ENCODE results near the gene SFT2D3. TPM values are rescaled to one million over a fixed set of nuclear protein-coding genes. Genes with fewer than 3 reads are reported as not detected.

Gene SFT2D3
- total RNA-seq, 5 donors from 2014 or later (not counting 1 experiment from before 2014, with no cell fraction given) = 6.1 to 13.9 (median 12.4) TPM

DNA sequence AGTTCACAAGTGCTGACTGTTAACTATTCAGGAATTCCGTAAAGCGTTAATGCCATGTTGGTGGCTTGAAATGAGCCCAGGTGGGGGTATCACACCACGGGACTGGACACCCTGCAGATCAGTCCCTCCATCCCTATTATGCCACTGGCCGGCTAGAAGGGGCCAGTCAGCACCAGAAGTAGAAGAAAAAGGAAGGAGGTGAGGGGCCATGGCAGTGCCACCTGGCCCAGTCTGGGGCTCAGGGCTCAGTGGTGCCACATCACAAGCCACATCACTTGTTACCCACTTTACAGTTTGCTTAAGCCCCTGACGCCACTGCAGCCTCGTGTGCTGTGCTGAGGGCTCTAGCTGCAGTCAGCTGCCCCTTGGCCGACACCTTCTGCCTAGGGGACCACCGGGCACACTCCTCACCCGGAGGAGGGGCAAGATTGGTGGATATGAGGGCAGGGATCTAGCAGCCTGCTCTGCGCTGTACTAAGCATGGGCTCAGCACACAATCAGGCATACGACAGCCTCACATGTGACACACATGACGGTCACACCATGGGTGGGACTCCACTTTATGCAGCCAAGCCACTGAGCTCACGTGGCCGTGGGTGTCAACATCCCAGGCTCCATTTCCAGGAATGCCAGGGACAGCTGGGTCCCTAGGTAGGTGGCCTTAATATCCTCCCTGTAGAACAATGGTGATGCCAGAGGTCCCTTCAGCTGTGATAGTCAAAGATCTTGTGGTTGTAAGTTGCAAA, 29.6 kb upstream of the SFT2D3 start:
- Histone ChIP-seq H3K27me3 (replicated peaks in 1 of 2; ENCODE audit: control insufficient read depth in 2 of 2, extremely low read depth in 1 of 2, insufficient read depth in 2 of 2, low read length in 1 of 2) (peaks cover 0 to 59% of the 10 kb centered on the region in 2 experiments), H3K4me3 (ENCODE audit: control insufficient read depth in 1 of 2, extremely low read depth in 1 of 2, low read length in 1 of 2) (no peak overlapping the region), H3K36me3 (ENCODE audit: control insufficient read depth in 2 of 2, extremely low read depth in 1 of 2, insufficient read depth in 1 of 2, low read length in 1 of 2) (no peaks in the 10 kb centered on the region), H3K4me1 (ENCODE audit: control insufficient read depth in 1 of 2, extremely low read depth in 1 of 2, insufficient read depth in 2 of 2, low read length in 2 of 2) (peaks cover 0 to 14% of the 10 kb centered on the region in 2 experiments), H3K9me3 (no peaks in the 10 kb centered on the region), H3K27ac (ENCODE audit: low read length) (no peak overlapping the region)
- WGBS (ENCODE audit: insufficient coverage) = 70% methylated on average over 9 of the region's 14 CpGs
- no peak overlapping the region for H3K4me3 Mint-ChIP-seq
- H3K36me3 Mint-ChIP-seq = no peaks in the 10 kb centered on the region
- no peaks in the 10 kb centered on the region for H3K9me3 Mint-ChIP-seq
- DNase-seq (no peak), ATAC-seq (replicated peaks in 1 of 4) (no peak)
- ChIA-PET POLR2A (no interaction called here), CTCF (no interaction called here)
- peaks cover 7 to 14% (median 8%) of the 10 kb centered on the region in 3 donors for H3K4me1 Mint-ChIP-seq
- H3K27me3 Mint-ChIP-seq = peaks cover 34 to 58% of the 10 kb centered on the region in 2 donors
- H3K27ac Mint-ChIP-seq = no peak overlapping the region

DNA sequence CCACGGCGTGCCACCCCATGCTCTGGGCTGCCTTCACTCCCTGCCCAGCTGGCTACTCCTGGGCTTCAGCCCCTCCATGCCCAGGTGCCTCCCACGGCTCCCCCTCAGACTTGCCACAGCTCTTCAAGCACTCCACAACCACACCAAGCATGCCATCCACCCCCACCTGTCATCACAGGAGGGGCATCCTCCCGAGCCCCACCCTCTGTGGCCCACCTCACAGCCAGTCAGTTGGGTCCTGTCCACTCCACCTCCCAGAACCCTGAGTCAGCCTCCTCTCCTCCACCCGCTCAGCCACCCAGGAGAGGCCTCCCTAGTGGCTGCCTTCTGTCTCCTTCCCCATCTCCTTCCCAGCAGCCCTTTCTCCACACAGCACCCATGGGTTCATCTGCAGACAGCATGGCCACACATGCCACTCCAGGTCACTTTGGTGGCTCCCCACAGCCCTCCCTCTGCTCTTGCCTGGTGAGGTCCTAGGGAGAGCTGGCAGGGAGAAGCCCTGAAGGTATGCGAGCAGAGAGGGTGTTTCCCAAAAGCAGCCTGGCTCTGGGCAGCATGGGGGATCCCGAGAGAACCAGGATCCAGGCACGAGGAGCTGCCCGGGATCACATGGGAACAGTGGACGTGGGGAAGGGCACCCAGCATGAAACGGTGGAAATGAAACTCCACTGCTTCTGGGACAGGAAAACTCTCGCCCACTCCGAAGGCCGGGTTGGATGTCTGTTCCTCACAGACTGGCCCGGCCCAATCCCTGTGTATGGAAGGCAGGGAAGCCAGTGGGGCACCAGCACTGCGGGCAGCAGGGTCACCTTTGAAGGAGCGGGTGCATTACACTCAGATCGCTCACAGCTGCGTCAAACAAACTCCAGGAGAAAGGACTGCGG, 28.7 kb upstream of the SFT2D3 start:
- Mint-ChIP-seq H3K4me1 (peaks cover 7 to 14% (median 8%) of the 10 kb centered on the region in 3 donors), H3K27me3 (peaks cover 33 to 59% of the 10 kb centered on the region in 2 donors), H3K9me3 (no peaks in the 10 kb centered on the region), H3K4me3 (no peak overlapping the region), H3K36me3 (no peaks in the 10 kb centered on the region), H3K27ac (no peak overlapping the region)
- no peaks in the 10 kb centered on the region for H3K36me3 ChIP-seq (ENCODE audit: control insufficient read depth in 2 of 2, extremely low read depth in 1 of 2, insufficient read depth in 1 of 2, low read length in 1 of 2)
- H3K9me3 ChIP-seq = no peaks in the 10 kb centered on the region
- ChIA-PET CTCF (no interaction called here), POLR2A (no interaction called here)
- ATAC-seq (replicated peaks in 1 of 4) (no peak), DNase-seq (no peak)
- 81% methylated on average over 18 of the region's 20 CpGs for WGBS (ENCODE audit: insufficient coverage)
- H3K4me3 ChIP-seq (ENCODE audit: control insufficient read depth in 1 of 2, extremely low read depth in 1 of 2, low read length in 1 of 2) = no peak overlapping the region
- H3K27me3 ChIP-seq (replicated peaks in 1 of 2; ENCODE audit: control insufficient read depth in 2 of 2, extremely low read depth in 1 of 2, insufficient read depth in 2 of 2, low read length in 1 of 2) = peaks cover 0 to 62% of the 10 kb centered on the region in 2 experiments
- H3K4me1 ChIP-seq (ENCODE audit: control insufficient read depth in 1 of 2, extremely low read depth in 1 of 2, insufficient read depth in 2 of 2, low read length in 2 of 2) = peaks cover 0 to 14% of the 10 kb centered on the region in 2 experiments
- no peak overlapping the region for H3K27ac ChIP-seq (ENCODE audit: low read length)

DNA sequence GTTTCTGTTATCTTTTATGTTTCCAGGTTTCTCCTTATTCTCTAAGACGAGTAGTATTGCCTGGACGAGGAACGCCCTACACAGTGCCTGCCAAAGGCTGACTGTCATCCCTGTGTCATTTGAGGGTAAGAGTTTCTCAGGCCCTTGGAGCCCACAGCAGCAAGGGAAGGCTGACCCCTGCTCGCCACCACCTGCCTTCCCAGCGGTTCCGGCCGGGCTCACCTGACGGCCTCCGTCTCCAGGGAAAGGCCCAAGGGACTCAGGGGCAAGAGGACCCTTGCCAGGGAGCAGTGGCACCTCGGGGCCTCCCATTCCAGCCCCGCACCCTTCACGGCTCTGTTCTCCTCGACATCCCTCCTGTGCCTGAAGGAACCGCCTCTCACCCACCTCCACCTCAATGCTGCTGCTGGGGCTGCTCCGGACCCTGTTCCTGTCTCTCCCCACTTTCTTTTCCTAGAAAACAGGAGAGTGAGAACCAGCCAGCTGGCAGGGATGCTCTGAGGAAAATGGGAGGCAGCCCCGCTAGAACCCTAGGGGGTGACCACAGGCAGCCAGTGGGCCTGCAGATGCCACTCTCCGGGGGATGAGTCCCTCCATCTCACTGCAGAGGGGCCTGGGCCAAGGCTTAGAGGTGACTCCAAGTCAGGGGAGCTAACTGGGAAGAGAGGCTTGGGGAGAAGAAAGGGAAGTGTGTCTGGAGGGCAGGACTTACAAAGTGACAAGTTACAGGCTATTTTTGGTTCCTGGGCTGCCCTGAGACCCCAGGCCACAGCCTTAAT, 27.8 kb upstream of the SFT2D3 start:
- Histone ChIP-seq H3K4me3 (ENCODE audit: control insufficient read depth in 1 of 2, extremely low read depth in 1 of 2, low read length in 1 of 2) (no peak overlapping the region), H3K27me3 (replicated peaks in 1 of 2; ENCODE audit: control insufficient read depth in 2 of 2, extremely low read depth in 1 of 2, insufficient read depth in 2 of 2, low read length in 1 of 2) (peaks cover 0 to 61% of the 10 kb centered on the region in 2 experiments), H3K9me3 (no peaks in the 10 kb centered on the region), H3K27ac (ENCODE audit: low read length) (no peak overlapping the region), H3K36me3 (ENCODE audit: control insufficient read depth in 2 of 2, extremely low read depth in 1 of 2, insufficient read depth in 1 of 2, low read length in 1 of 2) (no peaks in the 10 kb centered on the region), H3K4me1 (ENCODE audit: control insufficient read depth in 1 of 2, extremely low read depth in 1 of 2, insufficient read depth in 2 of 2, low read length in 2 of 2) (peaks cover 0 to 14% of the 10 kb centered on the region in 2 experiments)
- ATAC-seq (replicated peaks in 1 of 4) (no peak), DNase-seq (no peak)
- Mint-ChIP-seq H3K9me3 (no peaks in the 10 kb centered on the region), H3K4me1 (peaks cover 7 to 14% (median 8%) of the 10 kb centered on the region in 3 donors), H3K27me3 (peaks cover 34 to 62% of the 10 kb centered on the region in 2 donors), H3K36me3 (no peaks in the 10 kb centered on the region), H3K27ac (no peak overlapping the region), H3K4me3 (peak overlapping the region in 2 of 3 donors; percentile 45 to 84)
- WGBS (ENCODE audit: insufficient coverage) = 90% methylated on average over 15 of the region's 17 CpGs
- POLR2A ChIA-PET = no interaction called here
- CTCF ChIA-PET = no interaction called here

DNA sequence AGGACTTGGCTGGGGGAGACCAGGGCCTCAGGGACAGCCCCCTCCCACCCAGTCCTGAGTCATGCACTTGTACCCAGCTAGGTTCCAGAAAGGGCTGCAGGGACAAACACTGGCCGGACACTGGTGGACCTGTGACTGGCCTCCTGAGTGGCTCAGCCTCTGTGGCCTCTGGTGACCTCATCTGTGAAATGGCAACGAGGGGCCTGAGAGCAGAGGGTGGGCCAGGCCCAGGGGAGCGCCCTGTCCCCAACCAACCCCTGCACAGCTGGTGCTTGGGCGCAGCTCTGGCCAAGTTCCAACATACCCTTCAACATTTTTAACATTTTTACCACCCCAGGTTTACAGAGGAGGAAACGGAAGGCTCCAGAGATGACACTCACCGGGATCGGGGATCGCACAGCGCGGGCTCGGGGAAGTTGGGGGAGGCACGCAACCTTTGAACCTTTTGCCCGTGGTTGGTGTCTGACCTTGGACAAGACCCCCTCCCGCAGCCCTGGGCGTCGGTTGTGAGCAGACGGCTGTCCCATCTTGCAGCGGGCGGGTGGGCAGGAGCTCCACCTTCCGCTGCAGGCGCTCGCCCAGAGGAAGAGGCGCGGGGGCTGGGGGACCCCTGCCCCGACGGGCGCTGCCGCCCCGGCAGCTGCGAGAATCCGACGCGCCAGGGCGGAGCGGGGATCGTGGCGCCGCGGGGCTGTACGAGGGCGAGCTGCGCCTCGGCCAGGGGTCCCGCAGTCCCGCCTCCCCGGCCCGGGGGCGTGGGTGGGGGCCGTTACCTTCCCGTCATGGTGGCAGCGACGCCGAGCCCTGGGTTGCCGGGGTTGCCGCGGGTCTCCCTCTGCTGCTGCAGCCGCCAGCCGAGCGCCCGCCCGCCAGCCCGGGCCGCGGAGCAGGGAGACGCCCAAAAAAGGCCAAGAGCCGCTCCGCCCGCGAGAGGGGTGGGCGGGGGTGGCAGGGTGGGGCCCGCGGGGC, 26.8 kb upstream of the SFT2D3 start:
- Mint-ChIP-seq H3K27me3 (peaks cover 37 to 66% of the 10 kb centered on the region in 2 donors), H3K27ac (no peak overlapping the region), H3K36me3 (no peaks in the 10 kb centered on the region), H3K4me3 (peak overlapping the region; percentile 45 to 84 (median 75)), H3K9me3 (no peaks in the 10 kb centered on the region), H3K4me1 (peaks cover 7 to 14% (median 8%) of the 10 kb centered on the region in 3 donors)
- H3K4me1 ChIP-seq (ENCODE audit: control insufficient read depth in 1 of 2, extremely low read depth in 1 of 2, insufficient read depth in 2 of 2, low read length in 2 of 2) = peaks cover 0 to 14% of the 10 kb centered on the region in 2 experiments
- H3K27ac ChIP-seq (ENCODE audit: low read length) = no peak overlapping the region
- peak in 8 of 35 experiments; percentile 13 to 25 (median 21) for DNase-seq
- H3K9me3 ChIP-seq = no peaks in the 10 kb centered on the region
- 8% methylated on average over 48 of the region's 72 CpGs for WGBS (ENCODE audit: insufficient coverage)
- no peaks in the 10 kb centered on the region for H3K36me3 ChIP-seq (ENCODE audit: control insufficient read depth in 2 of 2, extremely low read depth in 1 of 2, insufficient read depth in 1 of 2, low read length in 1 of 2)
- H3K4me3 ChIP-seq (ENCODE audit: control insufficient read depth in 1 of 2, extremely low read depth in 1 of 2, low read length in 1 of 2) = peak overlapping the region in 1 of 2 donors; percentile 28
- CTCF ChIA-PET = no interaction called here
- peak; percentile 38 to 62 (median 54) for ATAC-seq (replicated peaks in 1 of 4)
- POLR2A ChIA-PET = interaction anchor here in 1 of 2 donors (1.1 kb wide), 1 partner anchor 28 kb away, joined by 5 read pairs; no protein-coding TSS in a partner anchor
- peaks cover 0 to 69% of the 10 kb centered on the region in 2 experiments for H3K27me3 ChIP-seq (replicated peaks in 1 of 2; ENCODE audit: control insufficient read depth in 2 of 2, extremely low read depth in 1 of 2, insufficient read depth in 2 of 2, low read length in 1 of 2)

DNA sequence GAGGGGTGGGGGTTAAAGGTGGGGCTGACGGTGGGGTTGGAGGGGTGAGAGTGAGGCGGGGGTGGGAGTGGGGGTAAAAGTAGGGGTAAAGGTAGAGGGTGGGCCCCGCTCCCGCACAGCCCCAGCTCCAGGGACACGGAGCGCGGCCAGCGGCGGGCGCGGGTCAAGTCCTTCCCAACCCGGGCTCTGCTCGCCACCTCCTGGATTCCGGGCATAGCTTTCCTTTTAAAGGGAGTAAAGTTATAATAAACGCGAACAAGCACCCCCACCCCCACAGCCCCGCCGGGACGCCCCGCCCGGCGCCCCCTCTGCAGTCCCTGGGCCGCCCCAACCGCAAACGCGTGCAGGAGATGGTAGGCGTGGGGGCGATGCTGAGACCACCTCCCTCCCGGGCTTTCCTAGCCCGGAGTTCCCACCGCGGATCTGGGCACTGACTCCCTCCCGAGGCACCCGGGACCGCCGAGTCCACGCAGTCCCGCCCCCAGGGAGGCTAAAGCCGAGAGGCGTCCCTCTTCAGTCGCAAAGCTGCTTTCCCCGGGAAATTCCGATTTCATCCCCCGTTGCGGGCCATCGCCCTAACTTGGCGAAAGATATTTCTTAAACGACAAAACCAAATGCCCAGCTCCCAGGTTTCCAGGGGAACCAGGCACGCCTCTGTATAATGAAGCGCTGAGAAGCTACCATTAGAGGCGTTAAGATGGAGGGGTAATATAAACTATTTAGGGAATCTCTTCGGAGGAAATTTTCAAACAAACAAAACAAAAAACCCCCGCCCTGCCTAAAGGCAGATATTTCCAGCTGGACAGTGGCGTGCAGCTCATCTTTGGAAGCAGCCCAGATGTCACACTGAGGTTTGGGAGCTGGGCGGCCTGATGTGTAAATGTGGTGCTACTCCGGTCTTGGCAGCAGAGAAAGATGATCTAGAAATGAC, 25.7 kb upstream of the SFT2D3 start, which contains the start of gene LIMS2:
Gene LIMS2, minus strand, starts transcription at position 200 of the 931 bp plus-strand sequence. CDS start 506 bp downstream, outside the sequence.
- Mint-ChIP-seq H3K36me3 (no peaks in the 10 kb centered on the region), H3K4me1 (peaks cover 7 to 14% (median 8%) of the 10 kb centered on the region in 3 donors), H3K9me3 (no peaks in the 10 kb centered on the region), H3K27me3 (peaks cover 32 to 64% of the 10 kb centered on the region in 2 donors), H3K4me3 (peak within 1 kb of the TSS; percentile 65 to 84 (median 75)), H3K27ac (no peak within 1 kb of the TSS)
- Histone ChIP-seq H3K27ac (ENCODE audit: low read length) (no peak within 1 kb of the TSS), H3K9me3 (no peaks in the 10 kb centered on the region), H3K27me3 (replicated peaks in 1 of 2; ENCODE audit: control insufficient read depth in 2 of 2, extremely low read depth in 1 of 2, insufficient read depth in 2 of 2, low read length in 1 of 2) (peaks cover 0 to 72% of the 10 kb centered on the region in 2 experiments), H3K36me3 (ENCODE audit: control insufficient read depth in 2 of 2, extremely low read depth in 1 of 2, insufficient read depth in 1 of 2, low read length in 1 of 2) (no peaks in the 10 kb centered on the region), H3K4me3 (ENCODE audit: control insufficient read depth in 1 of 2, extremely low read depth in 1 of 2, low read length in 1 of 2) (peak within 1 kb of the TSS in 1 of 2 donors; percentile 52), H3K4me1 (ENCODE audit: control insufficient read depth in 1 of 2, extremely low read depth in 1 of 2, insufficient read depth in 2 of 2, low read length in 2 of 2) (peaks cover 0 to 14% of the 10 kb centered on the region in 2 experiments)
- DNase-seq (no peak), ATAC-seq (replicated peaks in 1 of 4) (no peak)
- CTCF ChIA-PET = interaction anchor here in 1 of 2 donors (0.9 kb wide), 1 partner anchor 34 kb away, joined by 4 read pairs; no protein-coding TSS in a partner anchor
- POLR2A ChIA-PET = interaction anchor here in 1 of 2 donors (0.5 to 1.1 kb wide), 2 partner anchors 27 to 295 kb away, joined by 5 to 11 read pairs; no protein-coding TSS in a partner anchor
- 9% methylated on average over 29 of the region's 56 CpGs for WGBS (ENCODE audit: insufficient coverage)

Measured in T-cell (primary cell).